Skeletal muscle tissue (tissue), 4 donors: ENCODE measurements around the gene PSRC1. TPM values are rescaled to one million over a fixed set of nuclear protein-coding genes. Genes with fewer than 3 reads are reported as not detected.
A peak's percentile ranks its signal among the peaks of the same experiment; 100 is the strongest.

Source experiments
- H3K27ac ChIP-seq: one replicate; pipeline ENCODE4 v1.7.0; 2013; ENCODE audit warnings: mild to moderate bottlenecking, low read depth, low read length, inconsistent platforms
- H3K27me3 ChIP-seq, 3 donors: one replicate each; pipeline ENCODE4 v1.7.0; 2013; ENCODE audit warnings: low read length in 3 of 3; ENCODE audit not compliant: control insufficient read depth in 3 of 3, insufficient read depth in 3 of 3
- H3K36me3 ChIP-seq, 3 donors: one replicate each; pipeline ENCODE4 v1.7.0; 2013; ENCODE audit warnings: low read length in 3 of 3; ENCODE audit not compliant: control insufficient read depth in 3 of 3, insufficient read depth in 3 of 3
- H3K4me1 ChIP-seq, 3 donors: one replicate each; pipeline ENCODE4 v1.7.0; 2013; ENCODE audit warnings: low read length in 3 of 3, mild to moderate bottlenecking in 3 of 3; ENCODE audit not compliant: control insufficient read depth in 3 of 3, insufficient read depth in 3 of 3
- H3K4me3 ChIP-seq, 3 donors: one replicate each; pipeline ENCODE4 v1.7.0; 2013; ENCODE audit warnings: low read length in 3 of 3
- H3K9ac ChIP-seq, 3 donors: one replicate each; pipeline ENCODE4 v1.7.0; 2013; ENCODE audit warnings: low read length in 3 of 3, mild to moderate bottlenecking in 3 of 3, moderate library complexity in 2 of 3, low read depth in 1 of 3
- H3K9me3 ChIP-seq, 3 donors: one replicate each; pipeline ENCODE4 v1.7.0; 2013; ENCODE audit warnings: low read length in 3 of 3; ENCODE audit not compliant: control insufficient read depth in 3 of 3
- total RNA-seq: library from RNA; depleted of rRNA; stranded (reverse); fragments of >200 nt; gene quantifications from one replicate; pipeline ENCODE4 v1.2.3, GENCODE V29; 2014
- donor health status: Osteomylitis.

The PSRC1 gene
- total RNA-seq, 1 donor from 2014 or later, result 1.6 TPM

DNA sequence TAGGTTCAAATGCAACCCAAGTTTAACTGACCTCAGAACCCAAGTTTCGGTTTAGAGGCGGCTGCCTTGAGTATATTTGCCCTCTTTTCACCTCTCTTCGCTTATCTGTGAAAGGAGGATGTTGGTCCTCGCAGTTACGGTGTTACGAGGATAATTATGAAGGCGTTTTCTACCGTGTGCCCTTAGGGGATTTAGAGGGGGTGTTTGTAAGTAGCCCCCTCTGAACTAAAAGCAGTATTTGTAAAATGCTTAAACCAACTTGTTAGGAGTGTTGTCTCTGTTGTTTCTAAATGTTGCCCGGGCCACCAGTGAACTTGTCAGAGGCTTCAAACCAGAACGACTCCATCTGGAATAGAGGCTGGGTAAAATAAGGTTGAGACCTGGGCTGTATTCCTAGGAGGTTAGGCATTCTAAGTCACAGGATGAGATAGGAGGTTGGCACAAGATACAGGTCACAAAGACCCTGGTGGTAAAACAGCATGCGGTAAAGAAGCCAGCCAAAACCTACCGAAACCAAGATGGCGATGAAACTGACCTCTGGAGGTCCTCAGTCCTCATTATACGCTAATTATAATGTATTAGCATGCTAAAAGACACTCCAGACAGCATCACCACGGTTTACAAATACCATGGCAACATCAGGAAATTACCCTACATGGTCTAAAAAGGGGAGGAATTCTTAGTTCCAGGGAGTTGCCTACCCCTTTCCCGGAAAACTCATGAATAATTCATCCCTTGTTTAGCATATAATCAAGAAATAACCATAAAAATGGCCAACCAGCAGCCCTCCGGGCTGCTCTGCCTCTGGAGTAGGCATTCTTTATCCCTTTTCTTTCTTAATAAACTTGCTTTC is 1.0 kb upstream of the PSRC1 start:
- H3K27ac ChIP-seq, result peak overlapping the region; percentile 81
- peaks cover 12 to 26% (median 18%) of the 10 kb centered on the region in 3 donors for H3K4me1 ChIP-seq
- H3K9me3 ChIP-seq, result no peaks in the 10 kb centered on the region
- peak overlapping the region; percentile 73 to 87 (median 87) for H3K9ac ChIP-seq
- H3K36me3 ChIP-seq, result peaks cover 0 to 2% (median 0%) of the 10 kb centered on the region in 3 donors
- H3K27me3 ChIP-seq, result no peaks in the 10 kb centered on the region
- H3K4me3 ChIP-seq, result peak overlapping the region; percentile 86 to 94 (median 88)

DNA sequence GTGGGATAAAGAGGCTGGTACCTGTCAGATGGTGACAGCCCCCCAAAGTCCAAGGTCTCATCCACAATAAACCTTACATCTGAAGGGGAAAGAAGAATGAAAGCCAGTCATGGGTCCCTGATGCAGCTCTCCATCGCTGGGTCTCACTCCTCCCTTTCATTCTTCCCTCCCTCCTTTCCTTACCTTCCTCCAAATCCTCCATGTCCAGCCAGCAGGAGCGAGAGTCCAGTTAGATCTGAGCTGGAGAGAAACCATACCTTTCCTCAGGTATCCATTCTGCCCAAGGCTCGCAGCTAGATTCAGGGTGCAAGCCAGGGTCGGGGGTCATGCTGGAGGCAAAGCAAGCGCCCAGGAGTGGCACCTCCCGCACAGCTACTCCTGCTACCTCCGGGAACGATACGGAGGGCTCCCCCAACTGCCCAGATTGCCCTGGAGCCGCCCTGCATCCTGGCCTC is 421 bp downstream of the PSRC1 start:
- H3K4me3 ChIP-seq, result peak overlapping the region; percentile 86 to 94 (median 88)
- H3K27me3 ChIP-seq, result no peaks in the 10 kb centered on the region
- peak overlapping the region; percentile 74 to 87 (median 87) for H3K9ac ChIP-seq
- no peak overlapping the region for H3K27ac ChIP-seq
- H3K9me3 ChIP-seq, result no peaks in the 10 kb centered on the region
- H3K36me3 ChIP-seq, result peaks cover 0 to 2% (median 0%) of the 10 kb centered on the region in 3 donors
- H3K4me1 ChIP-seq, result peaks cover 15 to 31% (median 20%) of the 10 kb centered on the region in 3 donors

DNA sequence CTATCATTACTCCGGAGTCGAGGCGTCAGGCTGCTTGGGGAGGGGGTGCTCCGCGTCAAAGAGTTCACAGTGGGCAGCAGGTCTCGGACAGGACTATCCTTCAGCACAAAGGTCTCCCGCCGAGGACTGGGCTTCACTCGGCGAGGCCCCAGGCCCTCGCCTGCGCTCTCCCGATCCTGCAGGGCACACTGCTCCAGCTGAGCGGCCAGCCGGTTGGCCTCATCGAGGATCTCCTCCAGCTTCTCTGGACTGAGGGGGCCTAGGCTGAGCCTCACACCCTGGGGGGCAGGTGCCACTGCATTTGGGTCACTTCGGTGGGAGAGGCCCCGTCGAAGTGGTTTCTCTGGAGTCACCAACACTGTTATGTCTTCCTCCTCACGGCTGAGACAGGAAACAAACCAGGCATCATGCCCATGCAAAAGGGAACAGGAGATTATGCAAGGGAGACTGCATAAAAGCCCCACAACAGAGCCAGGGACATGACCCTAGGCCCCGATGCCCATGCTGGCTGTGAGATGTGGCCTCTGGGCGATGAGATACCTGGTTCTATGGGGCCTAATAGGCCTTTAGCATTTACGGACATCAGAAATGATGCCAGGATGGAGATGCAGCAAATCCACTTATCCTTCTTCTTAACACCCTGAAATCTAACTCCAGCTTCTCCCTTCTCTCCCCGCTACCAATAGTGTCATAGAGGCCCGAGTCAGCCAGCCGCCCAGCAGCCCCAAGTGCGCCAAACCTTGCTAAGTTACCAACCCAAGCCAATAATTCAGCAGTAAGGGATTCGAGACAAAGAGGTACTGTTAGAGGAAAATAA is 1.1 kb downstream of the PSRC1 start:
- H3K36me3 ChIP-seq, result peaks cover 0 to 2% (median 0%) of the 10 kb centered on the region in 3 donors
- H3K27ac ChIP-seq, result no peak overlapping the region
- H3K4me3 ChIP-seq, result peak overlapping the region in 2 of 3 donors; percentile 29 to 94
- H3K9me3 ChIP-seq, result no peaks in the 10 kb centered on the region
- H3K27me3 ChIP-seq, result no peaks in the 10 kb centered on the region
- peaks cover 20 to 37% (median 23%) of the 10 kb centered on the region in 3 donors for H3K4me1 ChIP-seq
- H3K9ac ChIP-seq, result peak overlapping the region in 2 of 3 donors; percentile 74 to 87

DNA sequence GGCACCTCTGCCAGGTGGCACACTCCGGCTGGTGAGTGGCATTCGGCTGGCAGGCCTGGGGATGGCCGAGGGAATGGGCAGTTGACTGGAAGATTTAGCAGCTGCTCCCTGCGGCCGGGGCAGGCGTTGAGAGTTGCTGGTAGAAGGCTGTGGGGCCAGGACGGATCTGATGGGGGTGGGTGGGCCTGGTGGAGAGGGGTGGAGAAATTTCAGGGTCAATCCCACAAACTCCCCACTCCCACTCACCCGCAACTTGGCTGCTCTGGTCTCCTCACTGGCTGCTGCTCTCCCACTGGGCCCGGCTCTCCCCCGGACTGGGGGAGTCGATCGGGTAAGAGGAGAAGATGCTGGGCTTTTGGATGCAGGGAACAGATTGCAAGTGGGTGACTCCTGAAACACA is 2.1 kb downstream of the PSRC1 start:
- Histone ChIP-seq H3K9me3 (no peaks in the 10 kb centered on the region), H3K9ac (no peak overlapping the region), H3K27ac (no peak overlapping the region), H3K36me3 (peaks cover 0 to 2% (median 0%) of the 10 kb centered on the region in 3 donors), H3K27me3 (no peaks in the 10 kb centered on the region), H3K4me1 (peaks cover 21 to 39% (median 23%) of the 10 kb centered on the region in 3 donors), H3K4me3 (no peak overlapping the region)

DNA sequence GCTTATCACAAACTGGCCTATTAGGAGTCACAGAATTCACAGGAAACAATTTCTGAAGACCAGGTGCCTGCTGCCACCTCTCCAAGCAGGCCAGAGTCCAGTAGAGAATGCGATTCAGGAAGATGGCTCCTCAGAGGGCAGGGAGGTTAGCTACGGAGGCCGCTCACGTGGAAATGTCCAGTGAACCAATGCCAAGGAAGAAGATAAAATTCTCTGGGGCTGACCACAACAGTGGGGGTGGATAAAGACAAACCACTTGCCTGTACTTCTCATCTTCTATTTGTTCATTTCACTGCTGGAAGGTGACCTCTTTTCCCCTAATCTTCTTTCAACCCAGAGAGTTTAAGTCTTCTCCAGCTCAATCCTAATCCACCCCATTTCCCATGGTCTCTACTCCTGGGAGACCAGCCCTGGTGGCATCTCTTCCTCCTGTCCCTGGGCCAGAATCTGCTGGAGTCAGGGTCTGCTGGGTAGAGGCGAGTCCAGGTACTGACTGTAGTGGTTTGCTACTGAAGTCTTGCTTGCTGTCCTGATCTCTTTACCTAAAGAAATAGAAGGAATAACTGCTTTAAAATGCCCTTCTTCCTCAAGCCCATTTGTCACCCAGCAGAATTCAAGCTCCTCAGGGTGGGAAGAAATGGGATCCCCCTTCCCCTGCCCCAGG is 3.2 kb downstream of the PSRC1 start:
- H3K36me3 ChIP-seq, result peaks cover 0 to 2% (median 0%) of the 10 kb centered on the region in 3 donors
- no peak overlapping the region for H3K9ac ChIP-seq
- no peaks in the 10 kb centered on the region for H3K27me3 ChIP-seq
- no peak overlapping the region for H3K27ac ChIP-seq
- peaks cover 23 to 51% (median 32%) of the 10 kb centered on the region in 3 donors for H3K4me1 ChIP-seq
- H3K4me3 ChIP-seq, result no peak overlapping the region
- H3K9me3 ChIP-seq, result no peaks in the 10 kb centered on the region

DNA sequence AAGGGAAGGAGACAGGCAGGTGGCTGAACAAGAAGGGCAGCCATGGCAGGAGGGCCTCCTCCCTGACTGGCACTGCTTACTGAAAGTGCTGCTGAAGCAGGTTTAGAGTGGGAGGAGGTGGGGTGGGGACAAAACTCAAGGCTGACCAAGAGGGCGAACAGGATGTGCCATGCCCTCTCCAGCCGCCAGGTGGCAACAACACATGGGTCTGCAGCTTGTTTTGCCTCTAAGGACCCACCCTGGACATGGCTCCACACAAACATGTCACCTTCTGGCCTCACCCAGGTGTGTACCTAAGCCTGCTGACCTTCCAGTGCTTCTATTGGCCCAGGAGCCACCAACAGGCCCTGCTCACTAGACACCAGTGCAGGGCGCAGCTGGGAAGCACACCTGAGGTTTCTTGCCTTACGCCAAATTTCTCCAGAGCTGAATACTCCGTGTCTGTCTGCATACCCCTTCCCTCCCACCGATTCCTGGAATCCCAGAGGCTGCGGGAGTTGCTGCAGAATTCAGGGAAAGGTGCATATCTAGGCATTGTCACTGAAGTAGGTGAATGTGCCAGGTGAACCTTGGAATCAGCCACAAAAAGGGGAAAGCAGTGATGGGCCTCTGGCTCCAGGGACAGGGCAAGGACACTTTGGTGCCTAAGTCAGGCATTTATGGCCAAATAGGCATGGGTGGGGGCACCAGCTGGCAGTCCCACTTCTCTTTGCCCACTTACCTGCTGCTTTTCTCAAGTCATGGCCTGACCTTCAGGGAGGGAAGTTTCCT is 5.3 kb downstream of the PSRC1 start:
- Histone ChIP-seq H3K9ac (peak overlapping the region in 2 of 3 donors; percentile 51 to 54), H3K9me3 (no peaks in the 10 kb centered on the region)

DNA sequence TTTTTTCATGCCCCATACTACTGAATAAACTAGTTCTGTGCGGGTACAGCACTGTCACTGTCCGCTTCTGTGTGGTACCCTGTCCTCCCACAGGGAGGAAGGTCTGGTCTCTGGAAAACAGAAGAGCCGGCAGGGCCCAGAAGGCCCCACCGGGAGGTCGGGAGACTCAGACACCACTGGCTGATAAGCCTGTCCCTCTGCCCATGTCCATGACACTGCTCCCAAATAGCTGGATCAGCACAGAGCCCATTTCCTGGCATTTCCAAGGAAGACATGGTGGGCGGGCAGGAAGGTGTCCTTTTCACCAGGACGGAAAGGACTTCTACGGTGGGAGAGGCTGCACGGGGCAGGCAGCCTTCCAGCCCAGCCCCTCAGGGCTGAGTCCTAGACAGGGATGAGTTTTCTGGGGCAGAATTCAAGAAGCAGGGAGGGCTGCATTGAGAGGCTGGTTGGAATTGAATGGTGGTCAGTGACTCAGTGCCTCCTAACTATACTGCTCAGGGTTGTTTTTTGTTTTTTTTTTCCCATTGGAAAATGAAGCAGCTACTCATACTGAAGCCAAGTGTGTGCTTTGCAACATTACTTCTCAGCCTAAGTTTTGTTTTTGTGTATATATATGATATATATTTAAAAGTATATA is 7.1 kb downstream of the PSRC1 start:
- H3K9me3 ChIP-seq, result no peaks in the 10 kb centered on the region
- no peaks in the 10 kb centered on the region for H3K27me3 ChIP-seq
- H3K4me1 ChIP-seq, result peaks cover 5 to 30% (median 26%) of the 10 kb centered on the region in 3 donors
- H3K36me3 ChIP-seq, result peaks cover 0 to 5% (median 0%) of the 10 kb centered on the region in 3 donors
- H3K27ac ChIP-seq, result no peak overlapping the region
- H3K4me3 ChIP-seq, result no peak overlapping the region
- H3K9ac ChIP-seq, result no peak overlapping the region

More for the DNA sequence above, 5.3 kb downstream of the PSRC1 start:
- H3K4me1 ChIP-seq, result peaks cover 13 to 41% (median 31%) of the 10 kb centered on the region in 3 donors
- H3K4me3 ChIP-seq, result no peak overlapping the region
- peaks cover 0 to 2% (median 0%) of the 10 kb centered on the region in 3 donors for H3K36me3 ChIP-seq
- H3K27me3 ChIP-seq, result no peaks in the 10 kb centered on the region
- H3K27ac ChIP-seq, result no peak overlapping the region

DNA sequence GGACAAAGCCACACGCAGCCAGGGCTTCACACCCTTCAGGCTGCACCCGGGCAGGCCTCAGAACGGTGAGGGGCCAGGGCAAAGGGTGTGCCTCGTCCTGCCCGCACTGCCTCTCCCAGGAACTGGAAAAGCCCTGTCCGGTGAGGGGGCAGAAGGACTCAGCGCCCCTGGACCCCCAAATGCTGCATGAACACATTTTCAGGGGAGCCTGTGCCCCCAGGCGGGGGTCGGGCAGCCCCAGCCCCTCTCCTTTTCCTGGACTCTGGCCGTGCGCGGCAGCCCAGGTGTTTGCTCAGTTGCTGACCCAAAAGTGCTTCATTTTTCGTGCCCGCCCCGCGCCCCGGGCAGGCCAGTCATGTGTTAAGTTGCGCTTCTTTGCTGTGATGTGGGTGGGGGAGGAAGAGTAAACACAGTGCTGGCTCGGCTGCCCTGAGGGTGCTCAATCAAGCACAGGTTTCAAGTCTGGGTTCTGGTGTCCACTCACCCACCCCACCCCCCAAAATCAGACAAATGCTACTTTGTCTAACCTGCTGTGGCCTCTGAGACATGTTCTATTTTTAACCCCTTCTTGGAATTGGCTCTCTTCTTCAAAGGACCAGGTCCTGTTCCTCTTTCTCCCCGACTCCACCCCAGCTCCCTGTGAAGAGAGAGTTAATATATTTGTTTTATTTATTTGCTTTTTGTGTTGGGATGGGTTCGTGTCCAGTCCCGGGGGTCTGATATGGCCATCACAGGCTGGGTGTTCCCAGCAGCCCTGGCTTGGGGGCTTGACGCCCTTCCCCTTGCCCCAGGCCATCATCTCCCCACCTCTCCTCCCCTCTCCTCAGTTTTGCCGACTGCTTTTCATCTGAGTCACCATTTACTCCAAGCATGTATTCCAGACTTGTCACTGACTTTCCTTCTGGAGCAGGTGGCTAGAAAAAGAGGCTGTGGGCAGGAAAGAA is 8.1 kb downstream of the PSRC1 start:
- Histone ChIP-seq H3K27ac (peak overlapping the region; percentile 73), H3K36me3 (peaks cover 0 to 3% (median under 1%) of the 10 kb centered on the region in 3 donors), H3K27me3 (no peaks in the 10 kb centered on the region), H3K4me1 (peaks cover 5 to 30% (median 26%) of the 10 kb centered on the region in 3 donors), H3K9me3 (no peaks in the 10 kb centered on the region), H3K4me3 (no peak overlapping the region), H3K9ac (peak overlapping the region in 2 of 3 donors; percentile 38 to 66)
